Vagina (tissue), 2 donors: ENCODE data around the gene COL2A1. TPM values are rescaled to one million over a fixed set of nuclear protein-coding genes. Genes with fewer than 3 reads are reported as not detected.

Source experiments
- DNase-seq, 2 donors: peaks; one replicate each; pipeline ENCODE4 v3.0.0-alpha.2; 2017; ENCODE audit errors: extremely low spot score in 2 of 2
- H3K27ac ChIP-seq: fragments of 200-600 bp; sonication (generic); one replicate; pipeline ENCODE4 v1.5.1; 2019
- H3K27me3 ChIP-seq: fragments of 200-600 bp; sonication (generic); one replicate; pipeline ENCODE4 v1.5.1; 2019
- H3K36me3 ChIP-seq, 2 donors: fragments of 200-600 bp; sonication (generic); one replicate each; pipeline ENCODE4 v1.5.1; 2017 to 2019
- H3K4me1 ChIP-seq: fragments of 200-600 bp; sonication (generic); one replicate; pipeline ENCODE4 v1.5.1; 2019
- H3K4me3 ChIP-seq, 2 donors: fragments of 200-600 bp; sonication (generic); 1 replicate in 1 of 2; 2 replicates in 1 of 2; pipeline ENCODE4 v1.5.1; 2016 to 2019
- H3K9me3 ChIP-seq: fragments of 200-600 bp; sonication (generic); one replicate; pipeline ENCODE4 v1.5.1; 2019
- POLR2A ChIP-seq, 2 donors: fragments of 450-650 bp; IDR thresholded peaks; one replicate each; pipeline ENCODE4 v1.6.1; 2017; ENCODE audit warnings: antibody characterized with exemption in 2 of 2, mild to moderate bottlenecking in 2 of 2, moderate library complexity in 2 of 2
- POLR2AphosphoS5 ChIP-seq, 2 donors: sonication (generic); formaldehyde crosslinking; IDR thresholded peaks; one replicate each; pipeline ENCODE4 v1.9.0; 2017; ENCODE audit warnings: antibody characterized with exemption in 2 of 2, mild to moderate bottlenecking in 2 of 2, low read depth in 1 of 2; ENCODE audit not compliant: insufficient read depth in 1 of 2
- intact Hi-C: fragments of 100-400 bp; cut with DNase I; formaldehyde crosslinking; loops from one replicate; pipeline ENCODE4 v1.15.1; 2023
- total RNA-seq: library from RNA; depleted of rRNA; stranded (reverse); fragments of >200 nt; gene quantifications from one replicate; pipeline ENCODE4 v1.2.3, GENCODE V29; 2016
- TF ChIP-seq, protein P1 (sequence below), 3 experiments: fragments of 450-650 bp in 2 of 3; fragments of 200-600 bp in 1 of 3; sonication (generic) in 1 of 3; IDR thresholded peaks; one replicate each; pipeline ENCODE4 v1.5.1; 2017 to 2019; ENCODE audit warnings: antibody characterized with exemption in 3 of 3, mild to moderate bottlenecking in 2 of 3, moderate library complexity in 2 of 3

The COL2A1 gene
- total RNA-seq, 1 donor from 2014 or later: not detected

GRCh38 chr12:48031135-48031960 lies 27.1 kb upstream of the COL2A1 start:
- DNase-seq: no peak
- H3K27ac ChIP-seq: no peak overlapping the region
- TF ChIP-seq, protein P1, sequence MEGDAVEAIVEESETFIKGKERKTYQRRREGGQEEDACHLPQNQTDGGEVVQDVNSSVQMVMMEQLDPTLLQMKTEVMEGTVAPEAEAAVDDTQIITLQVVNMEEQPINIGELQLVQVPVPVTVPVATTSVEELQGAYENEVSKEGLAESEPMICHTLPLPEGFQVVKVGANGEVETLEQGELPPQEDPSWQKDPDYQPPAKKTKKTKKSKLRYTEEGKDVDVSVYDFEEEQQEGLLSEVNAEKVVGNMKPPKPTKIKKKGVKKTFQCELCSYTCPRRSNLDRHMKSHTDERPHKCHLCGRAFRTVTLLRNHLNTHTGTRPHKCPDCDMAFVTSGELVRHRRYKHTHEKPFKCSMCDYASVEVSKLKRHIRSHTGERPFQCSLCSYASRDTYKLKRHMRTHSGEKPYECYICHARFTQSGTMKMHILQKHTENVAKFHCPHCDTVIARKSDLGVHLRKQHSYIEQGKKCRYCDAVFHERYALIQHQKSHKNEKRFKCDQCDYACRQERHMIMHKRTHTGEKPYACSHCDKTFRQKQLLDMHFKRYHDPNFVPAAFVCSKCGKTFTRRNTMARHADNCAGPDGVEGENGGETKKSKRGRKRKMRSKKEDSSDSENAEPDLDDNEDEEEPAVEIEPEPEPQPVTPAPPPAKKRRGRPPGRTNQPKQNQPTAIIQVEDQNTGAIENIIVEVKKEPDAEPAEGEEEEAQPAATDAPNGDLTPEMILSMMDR (IDR thresholded peaks at IDR 0.05): no peak
- TF ChIP-seq POLR2A (IDR thresholded peaks at IDR 0.05) (no peak), POLR2AphosphoS5 (IDR thresholded peaks at IDR 0.05; ENCODE audit: insufficient read depth in 1 of 2, low read depth in 1 of 2) (no peak)

DNA sequence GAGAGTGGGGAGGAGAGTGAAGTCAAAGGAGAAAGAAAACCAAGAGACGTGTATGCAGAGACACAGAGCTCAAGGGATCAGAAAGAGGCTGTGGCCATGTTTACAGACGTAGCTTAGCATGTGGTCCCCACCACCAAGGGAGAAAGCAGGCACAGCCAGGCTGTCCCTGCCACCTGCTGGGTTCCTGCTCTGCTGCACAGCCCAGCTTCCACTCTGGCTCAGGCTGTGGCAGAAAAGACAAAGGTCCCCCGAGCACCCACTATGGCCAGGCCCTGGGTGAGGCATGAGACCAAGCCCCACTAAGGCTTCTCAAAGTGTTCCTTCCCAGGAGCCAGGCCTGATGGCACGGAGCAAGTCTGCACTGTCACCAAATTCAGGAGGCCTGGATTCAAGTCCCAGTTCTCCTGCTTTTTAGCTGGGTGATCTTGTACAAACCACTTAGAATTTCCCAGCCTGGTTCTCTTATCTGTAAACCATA lies 25.9 kb upstream of the COL2A1 start:
- no peak for DNase-seq
- Histone ChIP-seq H3K4me1 (no peaks in the 10 kb centered on the region), H3K27ac (no peak overlapping the region), H3K9me3 (no peaks in the 10 kb centered on the region), H3K27me3 (no peaks in the 10 kb centered on the region), H3K36me3 (no peaks in the 10 kb centered on the region), H3K4me3 (no peak overlapping the region)
- intact Hi-C loops: no loop called here
- no peak for TF ChIP-seq POLR2A (IDR thresholded peaks at IDR 0.05)
- TF ChIP-seq POLR2AphosphoS5 (IDR thresholded peaks at IDR 0.05; ENCODE audit: insufficient read depth in 1 of 2, low read depth in 1 of 2): no peak
- TF ChIP-seq, protein P1 (IDR thresholded peaks at IDR 0.05): no peak

More at GRCh38 chr12:48031135-48031960, 27.1 kb upstream of the COL2A1 start:
- intact Hi-C loops: no loop called here
- H3K4me3 ChIP-seq: no peak overlapping the region
- no peaks in the 10 kb centered on the region for H3K9me3 ChIP-seq
- no peaks in the 10 kb centered on the region for H3K4me1 ChIP-seq
- no peaks in the 10 kb centered on the region for H3K27me3 ChIP-seq
- H3K36me3 ChIP-seq: no peaks in the 10 kb centered on the region

GRCh38 chr12:48029491-48030172 lies 25.4 kb upstream of the COL2A1 start:
- no peak overlapping the region for H3K4me3 ChIP-seq
- TF ChIP-seq, protein P1 (IDR thresholded peaks at IDR 0.05): no peak
- TF ChIP-seq POLR2A (IDR thresholded peaks at IDR 0.05) (no peak), POLR2AphosphoS5 (IDR thresholded peaks at IDR 0.05; ENCODE audit: insufficient read depth in 1 of 2, low read depth in 1 of 2) (no peak)
- no peaks in the 10 kb centered on the region for H3K9me3 ChIP-seq
- no peaks in the 10 kb centered on the region for H3K4me1 ChIP-seq
- DNase-seq: no peak
- no peak overlapping the region for H3K27ac ChIP-seq
- no peaks in the 10 kb centered on the region for H3K36me3 ChIP-seq
- no peaks in the 10 kb centered on the region for H3K27me3 ChIP-seq
- intact Hi-C loops: no loop called here

DNA sequence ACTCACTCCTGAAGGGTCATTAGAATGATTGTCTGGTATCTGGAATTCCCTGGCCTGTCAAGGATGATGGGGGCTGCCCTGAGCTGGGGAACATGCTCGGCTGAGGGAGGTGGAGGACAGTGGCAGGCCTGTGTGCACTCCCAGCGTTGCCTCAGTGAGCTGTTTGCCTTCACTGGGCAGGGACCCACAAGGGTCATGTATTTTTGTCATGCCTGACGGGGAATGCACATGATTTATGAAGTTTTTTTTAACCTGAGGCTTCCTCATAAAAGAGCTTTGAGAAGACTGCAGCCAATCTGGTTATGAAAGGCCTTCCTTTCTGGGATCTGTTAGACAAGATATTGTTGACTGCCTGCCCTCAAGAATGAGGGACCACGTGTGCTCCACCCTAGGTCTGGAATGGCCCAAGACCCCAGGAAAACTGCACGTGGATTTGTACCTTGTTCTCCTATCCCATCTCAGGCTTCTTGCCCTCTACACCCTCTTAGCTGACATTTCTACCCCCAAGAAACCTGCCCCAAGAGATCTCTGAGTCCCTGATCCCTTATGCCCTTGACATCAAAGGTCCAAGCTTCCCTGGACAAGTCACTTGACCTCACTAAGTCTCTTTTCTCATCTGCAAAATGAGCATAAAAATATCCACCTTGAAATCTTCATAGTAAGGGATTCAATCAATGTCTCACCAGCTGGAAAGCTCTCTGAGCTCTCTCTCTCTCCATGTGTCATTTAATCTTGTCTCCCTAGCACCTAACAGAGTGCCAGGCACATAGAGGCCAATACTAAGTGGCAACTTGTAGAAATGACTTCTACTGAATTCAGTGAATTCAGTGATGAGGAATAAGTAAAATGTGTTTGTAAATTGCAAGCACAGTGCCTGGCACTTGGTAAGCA lies 24.5 kb upstream of the COL2A1 start:
- Histone ChIP-seq H3K4me3 (no peak overlapping the region), H3K36me3 (no peaks in the 10 kb centered on the region), H3K27me3 (no peaks in the 10 kb centered on the region), H3K9me3 (no peaks in the 10 kb centered on the region), H3K27ac (no peak overlapping the region), H3K4me1 (no peaks in the 10 kb centered on the region)
- DNase-seq: no peak
- intact Hi-C loops: no loop called here
- TF ChIP-seq POLR2AphosphoS5 (IDR thresholded peaks at IDR 0.05; ENCODE audit: insufficient read depth in 1 of 2, low read depth in 1 of 2) (no peak), POLR2A (IDR thresholded peaks at IDR 0.05) (no peak)
- TF ChIP-seq, protein P1 (IDR thresholded peaks at IDR 0.05): no peak
